ENCODE data around the gene SLC35F1.
"Not testable (repeated sequence)": the region's sequence is repeated elsewhere in the genome, so short reads cannot be mapped to it uniquely, and the experiment has no call there.

Gene SLC35F1

GRCh38 chr6:117928833-117929232, 21.8 kb downstream of the SLC35F1 start:
- no peak for DNase-seq

DNA sequence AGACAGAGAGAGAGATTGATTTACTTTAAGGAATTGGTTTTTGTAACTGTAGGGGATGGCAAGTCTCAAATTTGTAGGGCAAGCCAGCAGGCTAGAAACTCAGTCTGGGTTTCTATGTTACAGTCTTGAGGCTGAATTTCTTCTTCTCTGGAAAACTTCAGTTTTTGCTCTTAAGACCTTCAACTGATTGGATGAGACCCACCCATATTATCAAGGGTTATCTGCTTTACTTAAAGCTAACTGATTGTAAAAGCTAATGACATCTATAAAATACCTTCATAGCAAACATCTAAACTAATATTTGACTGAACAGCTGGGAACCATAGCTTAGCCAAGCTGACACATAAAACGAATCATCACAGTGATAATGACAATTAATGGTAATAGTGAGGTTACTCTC, 22.4 kb downstream of the SLC35F1 start:
- DNase-seq: no peak

- DNase-seq: no peak
Observed at GRCh38 chr6:117930645-117931044, 23.6 kb downstream of the SLC35F1 start.

GRCh38 chr6:117932001-117932400, 24.9 kb downstream of the SLC35F1 start:
- DNase-seq: no peak

GRCh38 chr6:117932676-117933075, 25.6 kb downstream of the SLC35F1 start:
- no peak for DNase-seq

DNA sequence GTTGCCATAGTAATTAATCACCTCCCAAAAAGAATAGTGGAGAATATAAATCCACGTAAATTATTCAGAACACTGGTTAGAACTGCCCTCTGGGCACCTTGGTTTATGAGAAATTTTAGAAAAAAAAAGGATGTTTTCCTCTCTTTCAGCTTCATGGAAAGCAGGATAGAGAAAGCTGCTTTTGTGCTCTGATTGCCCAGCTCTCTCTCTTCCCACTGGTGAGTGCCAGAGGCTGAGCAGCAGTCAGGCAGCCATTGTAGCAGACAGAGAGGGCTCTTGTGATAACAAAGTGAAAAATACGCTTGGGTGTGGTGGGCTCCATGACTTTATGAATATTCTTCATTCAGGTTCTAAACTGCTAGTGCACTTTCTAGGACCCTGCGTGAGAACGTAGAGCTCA, 26.4 kb downstream of the SLC35F1 start:
- no peak for DNase-seq

DNA sequence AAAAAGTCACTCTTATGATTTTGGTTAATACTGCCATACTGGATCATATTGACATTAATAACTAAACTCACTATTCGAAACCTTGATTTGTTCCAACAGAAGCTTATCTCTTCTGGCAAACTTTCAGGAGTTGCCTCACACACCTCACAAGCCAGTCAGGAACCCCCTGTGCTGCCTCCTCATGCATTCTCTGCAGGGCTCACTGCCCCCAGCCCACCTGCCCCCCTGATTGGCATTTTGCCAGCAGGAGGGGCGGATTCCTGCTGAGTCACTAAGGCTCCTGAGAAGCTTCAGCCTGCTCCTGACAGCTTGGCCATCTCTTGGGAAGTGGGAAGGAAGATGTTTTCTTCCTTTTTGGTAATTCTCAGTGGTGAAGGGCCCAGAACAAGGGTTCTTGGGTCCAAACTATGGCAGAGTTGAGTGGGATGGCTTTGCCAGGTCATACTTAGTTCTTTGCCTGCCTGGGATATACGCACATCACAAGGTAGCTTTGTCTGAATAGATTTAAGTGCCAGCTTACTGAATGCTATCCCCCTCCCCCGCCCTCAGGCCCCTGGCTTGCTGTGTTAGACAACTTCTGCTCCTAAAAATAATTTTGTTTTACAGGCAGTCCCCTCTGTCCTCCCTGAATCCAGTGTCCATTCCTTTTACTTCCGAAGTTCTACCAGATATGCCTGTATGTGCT, 31.4 kb downstream of the SLC35F1 start:
- no peak for DNase-seq

DNA sequence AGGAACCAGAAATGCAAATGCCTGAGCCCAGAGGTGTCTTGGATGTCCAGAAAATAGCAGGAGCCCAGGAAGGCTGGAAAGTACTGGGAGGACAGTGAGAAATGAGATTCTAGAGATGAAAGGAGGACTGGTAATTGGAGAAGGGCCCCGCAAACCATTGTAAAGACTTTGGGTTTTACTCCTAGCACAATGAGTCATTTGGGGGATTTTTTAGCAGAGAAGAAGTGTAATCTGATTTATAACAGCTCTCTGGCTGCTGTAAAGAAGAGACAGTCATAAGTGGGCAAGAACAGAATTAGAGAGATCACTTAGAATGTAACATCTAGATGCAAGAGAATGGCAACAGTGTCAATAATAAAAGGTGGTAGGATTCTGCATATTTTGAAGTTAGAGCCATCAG, 40.2 kb downstream of the SLC35F1 start:
- DNase-seq: no peak

DNA sequence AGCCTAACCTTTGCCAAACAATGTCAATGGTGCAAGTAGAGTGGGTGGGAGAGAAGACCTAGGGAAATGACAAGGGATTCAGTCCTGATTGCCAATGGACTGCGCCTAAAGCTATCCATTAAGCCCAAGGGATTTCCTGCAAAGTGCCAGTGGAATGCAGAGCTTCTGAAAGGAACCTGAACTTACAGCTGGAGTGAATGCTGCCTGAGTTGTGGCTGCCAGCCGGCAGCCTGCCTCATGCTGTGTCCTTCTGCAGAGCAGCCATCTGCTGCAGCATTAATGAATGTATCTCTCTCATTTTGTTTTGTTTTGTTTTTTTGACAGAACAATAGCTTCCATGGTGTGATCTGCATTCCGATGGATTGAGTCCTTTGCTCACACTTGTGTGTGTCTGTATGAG, 44.7 kb downstream of the SLC35F1 start:
- DNase-seq: no peak

DNA sequence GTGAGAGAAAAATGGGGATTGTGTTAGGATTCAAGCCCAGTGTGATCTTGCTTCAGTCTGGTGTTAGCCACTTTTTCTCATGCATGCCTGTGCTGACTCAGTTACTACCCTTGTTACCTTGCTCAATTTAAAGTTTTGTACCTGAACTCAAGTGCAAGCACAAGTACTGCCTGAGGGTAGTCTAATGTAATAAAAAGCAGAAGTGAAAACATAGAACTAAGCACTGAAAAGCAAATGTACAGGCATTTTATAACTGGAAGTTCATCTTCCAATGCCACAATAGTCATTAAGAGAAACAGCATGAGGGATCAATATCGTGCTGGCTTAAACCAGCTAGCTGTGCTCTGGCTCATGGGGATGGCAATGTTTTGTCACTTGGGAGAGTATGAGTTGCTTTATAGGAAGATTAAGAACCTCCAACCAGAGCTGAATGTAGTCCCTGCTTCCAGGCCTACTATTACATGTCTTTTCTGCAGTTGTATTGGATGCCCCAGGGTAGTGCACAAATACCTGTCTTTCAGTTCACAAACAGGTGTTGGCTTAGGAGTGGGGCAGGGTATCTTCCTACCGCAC, 48.7 kb downstream of the SLC35F1 start:
- no peak for DNase-seq

- no peak for DNase-seq
Observed at GRCh38 chr6:117956386-117956785, 49.3 kb downstream of the SLC35F1 start.

DNA sequence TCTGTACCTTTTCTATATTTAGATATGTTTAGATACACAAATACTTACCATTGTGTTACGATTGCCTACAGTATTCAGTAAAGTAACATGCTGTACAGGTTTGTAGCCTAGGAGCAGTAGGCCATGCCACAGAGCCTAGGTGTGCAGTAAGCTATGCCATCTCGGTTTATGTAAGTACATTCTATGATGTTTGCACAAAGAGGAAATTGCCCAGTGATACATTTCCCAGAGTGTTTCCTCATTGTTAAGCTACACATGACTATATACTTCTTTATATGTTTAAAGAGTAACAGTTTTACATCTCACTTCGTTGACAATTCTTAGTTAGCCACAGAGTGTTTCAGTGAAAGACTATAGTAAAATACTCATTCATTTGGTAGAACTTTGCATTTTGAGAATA, 51.5 kb downstream of the SLC35F1 start:
- DNase-seq: no peak

DNA sequence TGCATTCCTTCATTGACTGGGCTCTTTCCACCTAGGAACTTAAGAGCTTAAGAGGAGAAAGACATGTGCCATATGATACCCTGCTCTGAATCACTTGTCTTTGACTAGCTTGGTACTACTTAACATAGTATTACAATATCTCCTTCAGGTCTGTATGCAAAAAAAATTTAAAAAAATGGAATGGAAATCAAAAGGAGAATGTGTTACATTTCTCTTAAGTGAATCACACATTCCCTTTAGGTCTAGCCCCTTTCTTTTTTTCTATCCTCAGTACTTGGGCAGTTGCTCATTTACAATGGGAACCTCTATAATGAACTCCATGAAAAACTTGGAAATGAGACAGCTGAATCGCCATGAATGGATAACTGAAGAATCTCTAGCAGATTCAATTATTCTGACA, 53.8 kb downstream of the SLC35F1 start:
- no peak for DNase-seq

GRCh38 chr6:117961301-117961700, 54.2 kb downstream of the SLC35F1 start:
- no peak for DNase-seq

DNA sequence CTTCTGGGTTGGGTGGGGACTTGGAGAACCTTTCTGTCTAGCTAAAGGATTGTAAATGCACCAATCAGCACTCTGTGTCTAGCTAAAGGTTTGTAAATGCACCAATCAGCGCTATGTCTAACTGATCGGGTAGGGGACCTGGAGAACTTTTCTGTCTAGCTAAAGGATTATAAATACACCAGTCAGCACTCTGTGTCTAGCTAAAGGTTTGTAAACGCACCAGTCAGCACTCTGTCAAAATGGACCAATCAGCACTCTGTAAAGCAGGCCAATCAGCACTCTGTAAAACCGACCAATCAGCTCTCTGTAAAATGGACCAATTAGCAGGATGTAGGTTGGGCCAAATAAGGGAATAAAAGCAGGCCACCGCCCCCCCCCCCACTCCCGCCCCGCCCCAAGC, 58.7 kb downstream of the SLC35F1 start:
- not testable (repeated sequence) for DNase-seq

DNA sequence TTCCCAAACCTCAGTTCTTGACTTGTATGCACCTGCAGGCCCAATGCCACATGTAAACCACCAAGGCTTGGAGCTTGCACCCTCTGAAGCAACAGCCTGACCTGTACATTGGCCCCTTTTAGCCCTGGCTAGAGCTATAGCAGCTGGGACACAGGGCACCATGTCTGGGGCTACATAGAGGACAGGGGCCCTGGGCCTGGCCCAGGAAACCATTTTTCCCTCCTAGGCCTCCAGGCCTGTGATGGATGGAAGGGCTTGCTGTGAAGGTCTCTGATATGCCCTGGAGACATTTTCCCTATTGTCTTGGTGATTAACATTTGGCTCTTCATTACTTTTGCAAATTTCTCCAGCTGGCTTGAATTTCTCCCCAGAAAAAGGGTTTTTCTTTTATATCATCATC, 64.6 kb downstream of the SLC35F1 start:
- no peak for DNase-seq

- no peak for DNase-seq
Observed at GRCh38 chr6:117974914-117975627, 68.0 kb downstream of the SLC35F1 start.

- DNase-seq: no peak
Observed at GRCh38 chr6:117976030-117976651, 69.1 kb downstream of the SLC35F1 start.

- DNase-seq: no peak
Observed at GRCh38 chr6:117985916-117986315, 78.9 kb downstream of the SLC35F1 start.

GRCh38 chr6:117986396-117986795, 79.3 kb downstream of the SLC35F1 start:
- DNase-seq: no peak

- DNase-seq: no peak
Observed at GRCh38 chr6:117989086-117989485, 82.0 kb downstream of the SLC35F1 start.

DNA sequence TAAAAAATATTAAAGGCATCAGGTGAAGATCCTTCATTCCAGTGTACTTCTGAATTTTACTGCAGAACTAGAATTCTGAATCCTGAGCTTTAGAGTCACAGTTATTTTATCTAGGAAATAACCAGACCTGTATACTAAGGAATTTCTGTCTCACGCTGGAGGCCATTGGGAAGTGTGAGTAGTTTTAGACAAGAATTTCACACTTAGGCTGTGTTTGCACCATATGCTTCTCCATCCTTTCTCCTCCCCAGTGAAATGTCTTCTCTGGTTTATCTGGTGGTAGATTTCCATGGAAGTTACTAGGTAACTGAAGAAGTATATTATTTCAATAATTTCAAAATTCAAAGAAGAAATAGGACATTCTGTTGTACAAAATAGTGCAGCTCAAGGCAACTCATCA, 83.1 kb downstream of the SLC35F1 start:
- no peak for DNase-seq

- DNase-seq: no peak
Observed at GRCh38 chr6:117992856-117993255, 85.8 kb downstream of the SLC35F1 start.

DNA sequence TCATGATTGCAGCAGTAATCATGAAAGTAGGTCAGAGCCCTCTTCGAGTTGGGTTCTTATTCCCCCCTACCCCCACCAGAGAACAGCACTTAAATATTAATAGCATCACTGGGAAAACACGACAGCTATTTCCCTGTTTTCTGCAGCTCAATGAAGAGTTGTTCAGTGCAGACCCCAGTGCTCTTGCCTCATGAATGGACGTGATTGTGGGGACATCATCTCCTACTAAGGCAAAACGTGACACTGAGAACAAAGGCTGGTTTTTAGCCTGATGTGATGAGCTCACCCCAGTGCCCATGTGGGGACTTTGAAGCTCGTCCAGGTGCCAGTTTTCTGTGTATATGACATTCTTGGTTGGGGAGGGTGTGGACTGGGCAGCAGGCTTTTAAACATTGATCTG, 105.9 kb downstream of the SLC35F1 start:
- no peak for DNase-seq
